Measurements from ENCODE around the gene ACVR1B. TPM values are rescaled to one million over a fixed set of nuclear protein-coding genes. Genes with fewer than 3 reads are reported as not detected.

The ACVR1B gene
- 10 to 100 TPM; 20.0 to 22.4 TPM for total RNA-seq
- long read RNA-seq, donor 1, partial matches to known transcripts = 2 of 2 reads
- long read RNA-seq, donor 1, other reads (novel, unspliced or antisense) = 0 of 2 reads
- long read RNA-seq, donor 2, full-length matches to known transcripts = 2 of 4 reads
- long read RNA-seq, donor 2, partial matches to known transcripts = 0 of 4 reads
- long read RNA-seq, donor 2, other reads (novel, unspliced or antisense) = 2 of 4 reads

GRCh38 chr12:51951199-51951842, at the start of gene ACVR1B:
TSS of gene ACVR1B (plus strand) at chr12:51951699. CDS start at chr12:51951744, 45 bp downstream.
- peak; percentile 97 for DNase-seq (ENCODE audit: low spot score)
- intact Hi-C loops (cut with DNase I) = no loop called here

GRCh38 chr12:51901881-51902280, 49.6 kb upstream of the ACVR1B start:
- intact Hi-C loops (cut with DNase I) = no loop called here
- DNase-seq (ENCODE audit: low spot score) = peak; percentile 40

GRCh38 chr12:51904951-51905470, 46.5 kb upstream of the ACVR1B start:
- peak; percentile 65 for DNase-seq (ENCODE audit: low spot score)
- intact Hi-C loops (cut with DNase I) = no loop called here

- intact Hi-C loops (cut with DNase I) = no loop called here
- DNase-seq (ENCODE audit: low spot score) = peak; percentile 92
Measured at GRCh38 chr12:51905471-51906429, 45.7 kb upstream of the ACVR1B start.

- intact Hi-C loops (cut with DNase I) = no loop called here
- peak; percentile 81 for DNase-seq (ENCODE audit: low spot score)
Measured at GRCh38 chr12:51906430-51907082, 44.9 kb upstream of the ACVR1B start.

GRCh38 chr12:51907083-51907855, 44.2 kb upstream of the ACVR1B start, which contains the start of gene ACVRL1:
TSS of gene ACVRL1 (plus strand) at chr12:51907504. CDS start at chr12:51912475, 4,971 bp downstream.
- intact Hi-C loops (cut with DNase I) = no loop called here
- DNase-seq (ENCODE audit: low spot score) = peak; percentile 83

GRCh38 chr12:51907856-51908425, 43.6 kb upstream of the ACVR1B start:
- intact Hi-C loops (cut with DNase I) = no loop called here
- DNase-seq (ENCODE audit: low spot score) = peak; percentile 72

- DNase-seq (ENCODE audit: low spot score) = no peak
- intact Hi-C loops (cut with DNase I) = no loop called here
Measured at GRCh38 chr12:51908876-51909592, 42.5 kb upstream of the ACVR1B start.

- DNase-seq (ENCODE audit: low spot score) = no peak
- intact Hi-C loops (cut with DNase I) = loop anchor here in 1 of 2 donors (10.0 kb wide), 1 partner anchor 75 kb away; no protein-coding TSS in a partner anchor
Measured at GRCh38 chr12:51910168-51910567, 41.3 kb upstream of the ACVR1B start.

GRCh38 chr12:51910691-51911090, 40.8 kb upstream of the ACVR1B start:
- intact Hi-C loops (cut with DNase I) = loop anchor here in 1 of 2 donors (10.0 kb wide), 1 partner anchor 74 kb away; no protein-coding TSS in a partner anchor

GRCh38 chr12:51911307-51911706, 40.2 kb upstream of the ACVR1B start:
- intact Hi-C loops (cut with DNase I) = loop anchor here in 1 of 2 donors (10.0 kb wide), 1 partner anchor 73 kb away; no protein-coding TSS in a partner anchor
- DNase-seq (ENCODE audit: low spot score) = no peak

More at GRCh38 chr12:51910691-51911090, 40.8 kb upstream of the ACVR1B start:
- DNase-seq (ENCODE audit: low spot score) = no peak

GRCh38 chr12:51911788-51912711, 39.4 kb upstream of the ACVR1B start:
- peak; percentile 57 for DNase-seq (ENCODE audit: low spot score)
- intact Hi-C loops (cut with DNase I) = loop anchor here in 1 of 2 donors (10.0 kb wide), 1 partner anchor 73 kb away; no protein-coding TSS in a partner anchor

- intact Hi-C loops (cut with DNase I) = loop anchor here in 1 of 2 donors (10.0 kb wide), 1 partner anchor 71 kb away; no protein-coding TSS in a partner anchor
- DNase-seq (ENCODE audit: low spot score) = peak; percentile 78
Measured at GRCh38 chr12:51913071-51914033, 38.1 kb upstream of the ACVR1B start.

GRCh38 chr12:51914034-51914923, 37.2 kb upstream of the ACVR1B start:
- DNase-seq (ENCODE audit: low spot score) = no peak
- intact Hi-C loops (cut with DNase I) = loop anchor here in 1 of 2 donors (10.0 kb wide), 1 partner anchor 71 kb away; no protein-coding TSS in a partner anchor
